ENCODE data around the gene MS4A7.

MS4A7 gene

GRCh38 chr11:60390419-60390818, 12.1 kb downstream of the MS4A7 start:
- H3K4me3 ChIP-seq (ENCODE audit: low read length), result no peak overlapping the region
- no peak for TF ChIP-seq ZNF274 (IDR thresholded peaks at IDR 0.05; ENCODE audit: low read depth, low read length)

- H3K4me3 ChIP-seq (ENCODE audit: low read length), result no peak overlapping the region
- no peak for TF ChIP-seq ZNF274 (IDR thresholded peaks at IDR 0.05; ENCODE audit: low read depth, low read length)
Observed at GRCh38 chr11:60392361-60392760, 14.0 kb downstream of the MS4A7 start.

GRCh38 chr11:60393016-60393415, 14.7 kb downstream of the MS4A7 start:
- no peak overlapping the region for H3K4me3 ChIP-seq (ENCODE audit: low read length)
- no peak for TF ChIP-seq ZNF274 (IDR thresholded peaks at IDR 0.05; ENCODE audit: low read depth, low read length)

GRCh38 chr11:60394666-60395380, 16.5 kb downstream of the MS4A7 start:
- H3K4me3 ChIP-seq (ENCODE audit: low read length), result no peak overlapping the region
- TF ChIP-seq ZNF274 (IDR thresholded peaks at IDR 0.05; ENCODE audit: low read depth, low read length), result no peak

GRCh38 chr11:60396382-60396781, 18.1 kb downstream of the MS4A7 start, which contains the start of gene MS4A14:
Gene MS4A14 (plus strand): TSS chr11:60396459. CDS start chr11:60396579, 120 bp downstream.
- TF ChIP-seq ZNF274 (IDR thresholded peaks at IDR 0.05; ENCODE audit: low read depth, low read length), result no peak
- H3K4me3 ChIP-seq (ENCODE audit: low read length), result no peak within 1 kb of the TSS

GRCh38 chr11:60396799-60397198, 18.5 kb downstream of the MS4A7 start:
- H3K4me3 ChIP-seq (ENCODE audit: low read length), result no peak overlapping the region
- no peak for TF ChIP-seq ZNF274 (IDR thresholded peaks at IDR 0.05; ENCODE audit: low read depth, low read length)

- H3K4me3 ChIP-seq (ENCODE audit: low read length), result no peak overlapping the region
- TF ChIP-seq ZNF274 (IDR thresholded peaks at IDR 0.05; ENCODE audit: low read depth, low read length), result no peak
Observed at GRCh38 chr11:60420015-60420414, 41.7 kb downstream of the MS4A7 start.

- H3K4me3 ChIP-seq (ENCODE audit: low read length), result no peak overlapping the region
- no peak for TF ChIP-seq ZNF274 (IDR thresholded peaks at IDR 0.05; ENCODE audit: low read depth, low read length)
Observed at GRCh38 chr11:60422609-60423008, 44.3 kb downstream of the MS4A7 start.

GRCh38 chr11:60428517-60428916, 50.2 kb downstream of the MS4A7 start:
- no peak for TF ChIP-seq ZNF274 (IDR thresholded peaks at IDR 0.05; ENCODE audit: low read depth, low read length)
- H3K4me3 ChIP-seq (ENCODE audit: low read length), result no peak overlapping the region

- no peak for TF ChIP-seq ZNF274 (IDR thresholded peaks at IDR 0.05; ENCODE audit: low read depth, low read length)
- H3K4me3 ChIP-seq (ENCODE audit: low read length), result no peak within 1 kb of the TSS
Observed at GRCh38 chr11:60429272-60429671, 50.9 kb downstream of the MS4A7 start, which contains the start of gene MS4A5. Gene MS4A5 (plus strand): TSS chr11:60429572. CDS start chr11:60429675, 103 bp downstream.

- no peak overlapping the region for H3K4me3 ChIP-seq (ENCODE audit: low read length)
- no peak for TF ChIP-seq ZNF274 (IDR thresholded peaks at IDR 0.05; ENCODE audit: low read depth, low read length)
Observed at GRCh38 chr11:60431251-60431650, 52.9 kb downstream of the MS4A7 start.

GRCh38 chr11:60433401-60433800, 55.1 kb downstream of the MS4A7 start:
- no peak overlapping the region for H3K4me3 ChIP-seq (ENCODE audit: low read length)
- TF ChIP-seq ZNF274 (IDR thresholded peaks at IDR 0.05; ENCODE audit: low read depth, low read length), result no peak

All from GM08714 (cell line).